Activated CD4-positive, CD25-positive, alpha-beta regulatory T cell treated with anti-CD3 and anti-CD28 coated beads, Interleukin-2, amount 50 U/mL, for 16 hours (primary cell): Measurements from ENCODE around the gene SYT6.

Experiments
- DNase-seq: peaks from one replicate; pipeline ENCODE4 v3.0.0-alpha.2; 2020; ENCODE audit warnings: low read depth, low spot score

The SYT6 gene

GRCh38 chr1:114093624-114094362 lies 59.9 kb downstream of the SYT6 start:
- DNase-seq: no peak

GRCh38 chr1:114092186-114093062 lies 61.2 kb downstream of the SYT6 start:
- no peak for DNase-seq

- DNase-seq: no peak
Observed at GRCh38 chr1:114091711-114092110, 62.0 kb downstream of the SYT6 start.

GRCh38 chr1:114090738-114091505 lies 62.7 kb downstream of the SYT6 start:
- no peak for DNase-seq

GRCh38 chr1:114089502-114090138 lies 64.0 kb downstream of the SYT6 start:
- DNase-seq: no peak

GRCh38 chr1:114088392-114089299 lies 65.0 kb downstream of the SYT6 start:
- DNase-seq: no peak

- no peak for DNase-seq
Observed at GRCh38 chr1:114087495-114087894, 66.2 kb downstream of the SYT6 start.

GRCh38 chr1:114086601-114087368 lies 66.9 kb downstream of the SYT6 start:
- no peak for DNase-seq

- DNase-seq: no peak
Observed at GRCh38 chr1:114082867-114083585, 70.6 kb downstream of the SYT6 start.

GRCh38 chr1:114082304-114082630 lies 71.4 kb downstream of the SYT6 start:
- no peak for DNase-seq

- no peak for DNase-seq
Observed at GRCh38 chr1:114081437-114082303, 72.0 kb downstream of the SYT6 start.

- no peak for DNase-seq
Observed at GRCh38 chr1:114080511-114081436, 72.9 kb downstream of the SYT6 start.

GRCh38 chr1:114079596-114080190 lies 74.0 kb downstream of the SYT6 start:
- no peak for DNase-seq

GRCh38 chr1:114078116-114078515 lies 75.6 kb downstream of the SYT6 start:
- no peak for DNase-seq

GRCh38 chr1:114077188-114077587 lies 76.5 kb downstream of the SYT6 start:
- no peak for DNase-seq

GRCh38 chr1:114076308-114076707 lies 77.4 kb downstream of the SYT6 start:
- no peak for DNase-seq
